Erythroblast (primary cell): ENCODE measurements around the gene TOR1B.

Experiments used
- DNase-seq, 2 experiments: peaks; one replicate each; lab custom pipeline; 2025; lab: John Stamatoyannopoulos, UW
- GATA1 ChIP-seq: IDR thresholded peaks from 2 replicates; pipeline ENCODE4 v1.6.1; 2011; ENCODE audit warnings: low read depth, mild to moderate bottlenecking, control low read depth, low read length, moderate library complexity
- POLR2A ChIP-seq: IDR thresholded peaks from 2 replicates; pipeline ENCODE4 v1.6.1; 2011; ENCODE audit warnings: mild to moderate bottlenecking, low read length

The TOR1B gene

DNA sequence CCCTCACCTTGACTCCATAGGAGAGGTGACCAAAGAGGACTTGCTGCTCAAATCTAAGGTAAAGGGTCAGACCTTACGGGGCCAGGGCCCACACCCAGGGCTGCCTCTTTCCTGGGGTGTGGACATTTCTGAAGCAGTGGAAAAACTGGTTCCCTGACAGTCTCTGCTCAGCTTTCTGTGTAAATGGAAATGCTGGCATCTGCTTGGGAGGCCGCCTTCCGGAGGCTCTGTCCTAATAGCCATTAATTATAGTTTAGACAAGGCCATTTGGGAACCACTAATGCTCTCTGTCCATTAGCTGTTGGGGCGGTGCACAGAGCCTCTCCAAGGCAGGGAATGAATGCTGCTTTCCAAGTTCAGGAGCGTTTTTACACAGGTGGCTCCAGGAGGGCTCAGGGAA, 49.6 kb downstream of the TOR1B start:
- TF ChIP-seq GATA1 (no peak), POLR2A (no peak)
- no peak for DNase-seq

DNA sequence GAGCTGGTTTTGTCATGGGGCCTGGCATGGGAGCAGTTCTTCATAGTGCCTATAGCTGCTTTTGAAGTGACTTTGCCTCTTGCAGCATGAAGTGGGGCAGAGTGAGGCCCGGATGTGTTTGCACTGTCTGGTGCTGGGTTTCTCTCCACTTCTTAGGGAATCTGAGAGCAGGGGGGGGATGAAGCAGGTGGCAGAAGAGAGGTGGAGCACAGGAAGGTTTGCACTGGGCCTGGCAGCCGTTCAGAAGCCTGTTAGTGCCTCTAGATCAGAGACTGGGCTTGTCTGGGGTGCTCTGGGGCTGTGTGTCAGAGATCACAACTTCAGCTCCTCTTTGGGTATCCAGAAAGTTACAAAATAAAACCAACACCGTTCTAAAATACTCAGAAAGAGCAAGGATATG, 50.6 kb downstream of the TOR1B start:
- DNase-seq = no peak
- TF ChIP-seq GATA1 (no peak), POLR2A (no peak)

DNA sequence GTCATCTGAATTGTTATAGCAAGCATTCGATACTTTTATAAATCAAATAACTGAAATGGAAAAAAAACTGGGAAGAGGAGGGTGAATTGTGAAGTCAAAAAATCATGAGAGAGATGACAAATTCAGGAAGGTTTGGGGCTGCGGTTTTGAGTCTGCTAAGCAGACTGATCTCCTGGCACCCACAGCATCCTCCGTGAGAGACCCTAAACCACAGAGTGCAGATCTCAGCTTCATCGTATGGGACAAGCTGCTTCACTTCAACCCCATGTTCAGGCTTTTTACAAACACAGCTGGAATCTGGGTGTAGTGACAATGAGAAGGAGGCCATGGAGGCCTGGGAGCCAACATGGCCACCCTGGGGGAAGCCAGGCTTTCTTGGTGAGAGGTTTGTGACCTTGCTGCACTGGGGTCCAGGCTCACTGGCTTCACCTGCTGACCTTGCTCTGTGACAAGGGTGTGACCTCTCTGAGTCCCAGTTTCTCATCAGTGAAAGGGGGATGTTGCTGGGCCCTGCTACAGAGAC, 51.7 kb downstream of the TOR1B start:
- TF ChIP-seq GATA1 = no peak
- no peak for TF ChIP-seq POLR2A
- no peak for DNase-seq

DNA sequence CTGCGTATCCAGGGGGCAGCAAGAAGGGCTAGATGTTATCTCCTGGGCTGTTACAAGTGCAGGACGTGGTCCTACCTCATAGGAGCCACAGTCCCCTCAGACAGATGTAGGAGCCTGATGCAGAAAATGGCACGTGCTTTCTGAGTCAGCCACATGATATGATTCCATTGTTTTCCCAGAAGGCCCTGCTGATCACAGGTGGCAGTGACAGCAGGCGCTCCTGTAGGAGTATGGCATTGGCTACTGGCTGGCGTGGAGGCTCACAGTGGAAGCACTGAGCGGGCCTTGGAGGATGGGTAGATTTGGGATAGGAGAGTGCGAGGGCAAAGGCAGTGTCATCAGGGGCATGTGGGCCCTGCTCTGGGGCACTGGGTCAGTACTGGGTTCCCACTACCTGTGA, 54.2 kb downstream of the TOR1B start:
- DNase-seq = peak in 1 of 2 experiments; percentile 34
- TF ChIP-seq GATA1 (no peak), POLR2A (no peak)

DNA sequence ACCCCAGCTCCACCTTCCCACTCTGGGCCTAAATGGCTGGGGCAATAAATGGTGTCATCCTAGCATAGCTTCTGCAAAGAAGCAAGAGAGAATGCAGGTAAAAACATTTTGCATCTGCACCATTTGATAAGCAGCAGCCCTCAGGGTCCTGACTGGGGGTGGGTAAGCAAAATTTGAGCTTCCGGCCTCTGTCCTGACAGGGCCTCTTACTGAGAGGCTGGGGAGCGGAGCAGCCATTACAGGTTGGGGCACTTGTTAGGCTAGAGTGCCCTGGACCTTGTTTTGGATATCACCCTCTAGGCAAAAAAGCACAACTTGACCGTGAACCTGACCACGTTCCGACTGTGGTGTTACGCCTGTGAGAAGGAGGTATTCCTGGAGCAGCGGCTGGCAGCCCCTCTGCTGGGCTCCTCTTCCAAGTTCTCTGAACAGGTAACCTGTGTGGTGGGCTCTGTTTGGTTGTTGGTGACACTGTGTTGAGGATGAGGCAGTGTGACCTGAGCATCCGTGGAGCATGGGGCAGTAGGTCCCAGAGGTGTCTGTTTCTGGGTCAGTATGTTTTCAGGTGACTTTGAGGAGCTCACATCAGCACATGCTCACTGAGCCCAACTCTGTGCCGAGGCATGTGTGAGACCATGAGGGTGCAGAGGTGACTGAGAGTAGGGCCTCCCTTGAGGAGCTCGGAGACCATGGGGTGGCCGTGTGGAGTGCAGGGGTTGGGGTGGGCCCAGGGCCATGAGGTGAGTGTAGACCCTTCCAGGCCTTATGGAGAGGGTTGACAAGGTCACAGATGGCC, 55.4 kb downstream of the TOR1B start:
- no peak for DNase-seq

More for the DNA sequence above, 55.4 kb downstream of the TOR1B start:
- no peak for TF ChIP-seq GATA1
- TF ChIP-seq POLR2A = no peak
